Measurements from ENCODE around the gene COMTD1. TPM values are rescaled to one million over a fixed set of nuclear protein-coding genes. Genes with fewer than 3 reads are reported as not detected.

Gene COMTD1
- polyA plus RNA-seq, 1 of the 3 experiments (the other 2 are of a cell fraction) = 7.6 TPM

- Histone ChIP-seq H3K36me3 (replicated peaks in 1 of 2; ENCODE audit: control insufficient read depth in 1 of 2, insufficient read depth in 2 of 2, low read length in 1 of 2) (peaks cover 15 to 43% of the 10 kb centered on the region in 2 experiments), H3K4me3 (ENCODE audit: low read depth in 2 of 2, low read length in 1 of 2) (peak overlapping the region; percentile 84 to 93), H3K27ac (ENCODE audit: low read depth in 2 of 2, low read length in 1 of 2) (peak overlapping the region; percentile 96 to 98), H3K27me3 (ENCODE audit: insufficient read depth) (no peaks in the 10 kb centered on the region), H3K9ac (peak overlapping the region; percentile 100), H3K9me3 (no peaks in the 10 kb centered on the region), H3K9me2 (no peaks in the 10 kb centered on the region), H4K20me1 (ENCODE audit: insufficient read depth) (peaks cover 27% of the 10 kb centered on the region), H3K4me1 (ENCODE audit: control insufficient read depth in 1 of 2, insufficient read depth in 2 of 2, low read depth in 1 of 2, low read length in 1 of 2) (peaks cover 13 to 15% of the 10 kb centered on the region in 2 experiments; a peak in 3 of 4 replicates), H3K79me2 (ENCODE audit: insufficient read depth) (peaks cover 55% of the 10 kb centered on the region), H2AFZ (ENCODE audit: low read depth) (no peak overlapping the region; the same call in 1 of the 2 replicates), H3F3A (replicated peaks; ENCODE audit: insufficient read depth) (peaks cover 20% of the 10 kb centered on the region), H3K4me2 (peak overlapping the region; percentile 84)
- DNase-seq = peak; percentile 24
- CTCF ChIA-PET = interaction anchor here (1.1 to 4.3 kb wide), 6 partner anchors 14 to 73 kb away, joined by 3 to 36 read pairs (median 6); partner anchors contain the start of gene COMTD1
- WGBS (ENCODE audit: low lambda C conversion rate) = 2% methylated on average over 28 of the region's 38 CpGs
- POLR2A ChIA-PET = interaction anchor here (0.6 to 3.0 kb wide), 10 partner anchors 11 to 1262 kb away, joined by 3 to 15 read pairs (median 4); partner anchors contain the start of genes SAMD8 and ZNF503
- no peak; the same call in 1 of the 2 replicates for TF ChIP-seq TAF1 (IDR thresholded peaks at IDR 0.05; ENCODE audit: borderline replicate concordance, low read depth, low read length)
- no peak for TF ChIP-seq MEF2A (IDR thresholded peaks at IDR 0.05; ENCODE audit: borderline replicate concordance, low read depth)
- no peak for TF ChIP-seq RFX5 (IDR thresholded peaks at IDR 0.05; ENCODE audit: low read length)
- peak; percentile 53; the same call in 1 of the 2 replicates for TF ChIP-seq MXI1 (IDR thresholded peaks at IDR 0.05; ENCODE audit: low read depth, low read length)
- no peak for TF ChIP-seq FOXJ3 (CRISPR knock-in tag; IDR thresholded peaks at IDR 0.05)
- TF ChIP-seq POLR2AphosphoS5 (IDR thresholded peaks at IDR 0.05; ENCODE audit: low read depth, low read length) = 0 out of 2 replicates have a peak, but pooled peaks have one; percentile 11
- TF ChIP-seq SIN3A (IDR thresholded peaks at IDR 0.05; ENCODE audit: borderline replicate concordance, low read depth, low read length) = 0 out of 2 replicates have a peak, but pooled peaks have one; percentile 41
- TF ChIP-seq YY1 (IDR thresholded peaks at IDR 0.05; ENCODE audit: low read depth) = peak; percentile 84
- no peak for TF ChIP-seq USF2 (IDR thresholded peaks at IDR 0.05; ENCODE audit: borderline replicate concordance, low read depth, low read length)
Observed at GRCh38 chr10:75211007-75211691, 24.6 kb downstream of the COMTD1 start.

- H3K9me2 ChIP-seq = no peaks in the 10 kb centered on the region
- H2AFZ ChIP-seq (ENCODE audit: low read depth) = peak within 1 kb of the TSS; percentile 82
- peak within 1 kb of the TSS; percentile 100 for H3K9ac ChIP-seq
- H3K4me1 ChIP-seq (ENCODE audit: control insufficient read depth in 1 of 2, insufficient read depth in 2 of 2, low read depth in 1 of 2, low read length in 1 of 2) = peaks cover 13 to 15% of the 10 kb centered on the region in 2 experiments; a peak in 3 of 4 replicates
- H3K9me3 ChIP-seq = no peaks in the 10 kb centered on the region
- H3K36me3 ChIP-seq (replicated peaks in 1 of 2; ENCODE audit: control insufficient read depth in 1 of 2, insufficient read depth in 2 of 2, low read length in 1 of 2) = peaks cover 13 to 36% of the 10 kb centered on the region in 2 experiments
- H3K27ac ChIP-seq (ENCODE audit: low read depth in 2 of 2, low read length in 1 of 2) = peak within 1 kb of the TSS; percentile 96 to 98
- H4K20me1 ChIP-seq (ENCODE audit: insufficient read depth) = peaks cover 20% of the 10 kb centered on the region
- peak within 1 kb of the TSS; percentile 84 to 93 for H3K4me3 ChIP-seq (ENCODE audit: low read depth in 2 of 2, low read length in 1 of 2)
- peak; percentile 99 for DNase-seq
- H3K79me2 ChIP-seq (ENCODE audit: insufficient read depth) = peaks cover 48% of the 10 kb centered on the region
- ChIA-PET POLR2A (interaction anchor here (0.6 to 3.0 kb wide), 9 partner anchors 12 to 1034 kb away, joined by 3 to 15 read pairs (median 4); partner anchors contain the start of genes SAMD8 and ZNF503), CTCF (interaction anchor here (0.8 to 4.3 kb wide), 7 partner anchors 15 to 73 kb away, joined by 3 to 36 read pairs (median 5); partner anchors contain the start of gene COMTD1)
- WGBS (ENCODE audit: low lambda C conversion rate) = 0% methylated on average over 3 of the region's 80 CpGs
- H3K4me2 ChIP-seq = peak within 1 kb of the TSS; percentile 84
- no peaks in the 10 kb centered on the region for H3K27me3 ChIP-seq (ENCODE audit: insufficient read depth)
- peaks cover 20% of the 10 kb centered on the region for H3F3A ChIP-seq (replicated peaks; ENCODE audit: insufficient read depth)
- TF ChIP-seq USF1 (IDR thresholded peaks at IDR 0.05; ENCODE audit: borderline replicate concordance, low read depth) = no peak
- no peak for TF ChIP-seq GATA2 (CRISPR knock-in tag; IDR thresholded peaks at IDR 0.05)
- peak; percentile 34; the same call in 1 of the 2 replicates for TF ChIP-seq FOXM1 (IDR thresholded peaks at IDR 0.05; ENCODE audit: low read depth)
- peak; percentile 86 for TF ChIP-seq CHD2 (IDR thresholded peaks at IDR 0.05; ENCODE audit: low read length, partially characterized antibody)
- TF ChIP-seq ELF1 (IDR thresholded peaks at IDR 0.05) = peak; percentile 28; the same call in 1 of the 2 replicates
- TF ChIP-seq FOSL2 (IDR thresholded peaks at IDR 0.05; ENCODE audit: borderline replicate concordance, low read depth) = no peak
- TF ChIP-seq POLR2AphosphoS5 (IDR thresholded peaks at IDR 0.05; ENCODE audit: low read depth, low read length) = peak; percentile 69
- TF ChIP-seq, protein P1, sequence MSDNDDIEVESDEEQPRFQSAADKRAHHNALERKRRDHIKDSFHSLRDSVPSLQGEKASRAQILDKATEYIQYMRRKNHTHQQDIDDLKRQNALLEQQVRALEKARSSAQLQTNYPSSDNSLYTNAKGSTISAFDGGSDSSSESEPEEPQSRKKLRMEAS (IDR thresholded peaks at IDR 0.05; ENCODE audit: low read depth) = 0 out of 2 replicates have a peak, but pooled peaks have one; percentile 1
- no peak for TF ChIP-seq MEF2A (IDR thresholded peaks at IDR 0.05; ENCODE audit: borderline replicate concordance, low read depth)
- TF ChIP-seq TAF1 (IDR thresholded peaks at IDR 0.05; ENCODE audit: borderline replicate concordance, low read depth, low read length) = peak; percentile 83; the same call in 1 of the 2 replicates
- TF ChIP-seq YY1 (IDR thresholded peaks at IDR 0.05; ENCODE audit: low read depth) = no peak; the same call in 1 of the 2 replicates
- TF ChIP-seq TEAD4 (IDR thresholded peaks at IDR 0.05; ENCODE audit: borderline replicate concordance, insufficient read depth) = no peak
- no peak for TF ChIP-seq RFX5 (IDR thresholded peaks at IDR 0.05; ENCODE audit: low read length)
- TF ChIP-seq MXI1 (IDR thresholded peaks at IDR 0.05; ENCODE audit: low read depth, low read length) = peak; percentile 48
- TF ChIP-seq RXRA (IDR thresholded peaks at IDR 0.05; ENCODE audit: borderline replicate concordance, low read depth) = no peak
- peak; percentile 44; the same call in 1 of the 2 replicates for TF ChIP-seq RCOR1 (IDR thresholded peaks at IDR 0.05; ENCODE audit: low read length)
- TF ChIP-seq JUND (IDR thresholded peaks at IDR 0.05) = no peak
- TF ChIP-seq SIN3A (IDR thresholded peaks at IDR 0.05; ENCODE audit: borderline replicate concordance, low read depth, low read length) = peak; percentile 13; the same call in 1 of the 2 replicates
Observed at GRCh38 chr10:75210282-75211006, 25.3 kb downstream of the COMTD1 start, which contains the start of gene VDAC2. Gene VDAC2, plus strand, starts transcription at chr10:75210796. Its CDS starts 363 bp downstream, at chr10:75211159.

All from SK-N-SH (cell line).